HG03469 (cell line): ENCODE measurements around the gene MED31.
"Not testable (repeated sequence)": the region's sequence is repeated elsewhere in the genome, so short reads cannot be mapped to it uniquely, and the experiment has no call there.

Experiments used
- ATAC-seq: cut with Tn5 transposase; IDR thresholded peaks from one replicate; pipeline ENCODE4 v1.9.1; 2021; ENCODE audit warnings: mild to moderate bottlenecking, moderate library complexity, moderate number of reproducible peaks; ENCODE audit not compliant: unreplicated experiment

Gene MED31

DNA sequence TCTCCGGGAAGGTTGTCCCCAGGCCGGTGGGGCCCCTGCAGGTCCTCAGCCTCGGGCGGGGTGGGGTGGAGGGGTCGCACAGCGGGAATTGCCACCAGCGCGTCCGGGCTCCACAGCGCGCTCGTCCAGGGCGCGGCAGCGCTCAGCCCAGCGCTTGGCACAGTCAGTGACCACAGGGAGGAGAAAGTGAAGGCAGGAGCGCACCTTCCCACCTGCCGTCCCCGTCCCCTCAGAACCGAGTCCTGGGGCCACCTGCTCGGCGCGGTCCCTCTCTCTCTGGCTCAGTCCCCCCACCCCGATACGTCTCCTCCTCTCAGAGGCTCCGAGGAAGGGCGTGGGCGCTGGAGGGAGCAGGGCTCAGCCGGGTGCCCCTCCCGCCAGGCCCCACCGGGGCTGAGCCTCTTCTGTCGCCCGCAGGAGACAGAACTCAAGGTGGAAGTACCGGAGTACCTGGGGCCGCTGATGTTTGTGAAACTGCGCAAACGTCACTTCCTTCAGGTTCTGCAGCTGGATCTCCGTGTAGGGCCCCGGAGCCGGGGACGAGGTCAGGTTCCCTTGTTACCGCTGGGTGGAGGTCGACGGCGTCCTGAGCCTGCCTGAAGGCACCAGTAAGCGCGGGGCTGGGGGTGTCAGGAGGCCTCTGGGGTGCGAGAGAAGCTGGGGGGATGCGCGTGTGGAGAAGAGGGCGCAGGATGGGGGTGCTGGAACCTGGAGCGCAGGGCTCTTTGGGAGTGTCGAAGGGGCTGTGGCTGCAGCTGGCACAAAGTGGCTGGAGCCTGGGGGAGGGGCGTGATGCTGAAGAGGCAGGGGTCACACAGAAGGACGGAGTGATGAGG, 5.6 kb upstream of the MED31 start:
- not testable (repeated sequence) for ATAC-seq

GRCh38 chr17:6655732-6656361, 4.4 kb upstream of the MED31 start:
- ATAC-seq, result not testable (repeated sequence)

DNA sequence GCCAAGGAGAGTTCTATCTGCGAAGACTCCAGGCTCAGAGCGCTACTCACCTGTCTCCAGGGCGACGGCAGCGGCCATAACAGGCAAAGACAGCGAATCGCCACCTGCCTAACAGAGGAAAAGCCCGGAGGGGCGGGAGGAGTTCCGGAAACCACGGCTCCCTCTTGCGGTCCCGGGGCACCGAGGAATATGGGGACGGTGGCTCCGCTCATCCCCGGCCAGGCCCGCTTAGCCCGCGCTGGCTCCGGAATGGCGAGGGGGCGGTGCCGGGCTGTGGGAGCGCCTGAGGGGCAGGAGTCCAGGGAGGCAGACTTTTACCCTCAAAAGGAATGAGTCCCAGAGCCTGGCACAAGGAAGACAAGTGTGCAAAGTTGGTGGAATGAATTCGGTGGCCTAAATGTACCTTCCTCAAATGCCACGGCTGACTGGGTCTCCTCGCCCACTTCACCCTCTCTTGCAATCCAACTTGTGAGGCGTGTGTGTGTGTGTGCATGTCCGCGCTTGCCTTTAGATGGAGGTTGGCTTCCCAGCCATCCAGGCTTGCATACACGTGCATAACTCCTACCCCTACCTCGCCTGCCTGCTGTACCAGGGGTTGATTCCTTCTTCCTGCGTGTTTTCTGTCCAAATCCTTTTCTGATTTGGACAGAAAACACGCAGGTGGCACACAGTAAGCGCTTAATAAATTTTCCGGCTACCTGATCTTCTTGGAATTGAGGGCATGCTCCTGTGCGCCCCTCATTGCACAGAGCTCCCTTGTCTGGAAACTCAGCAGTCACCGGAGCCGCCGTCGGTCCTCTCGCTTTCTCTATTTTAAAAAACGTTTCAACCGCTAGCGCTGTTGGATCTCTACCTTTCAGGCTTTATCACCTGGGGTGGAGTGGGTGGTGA, 3.7 kb upstream of the MED31 start:
- ATAC-seq, result no peak

GRCh38 chr17:6651919-6652452, 581 bp upstream of the MED31 start:
- no peak for ATAC-seq

- no peak for ATAC-seq
These were observed 3.2 kb downstream of the MED31 start for GRCh38 chr17:6648181-6648580.

- no peak for ATAC-seq
These were observed 7.8 kb downstream of the MED31 start for GRCh38 chr17:6643451-6644125.

DNA sequence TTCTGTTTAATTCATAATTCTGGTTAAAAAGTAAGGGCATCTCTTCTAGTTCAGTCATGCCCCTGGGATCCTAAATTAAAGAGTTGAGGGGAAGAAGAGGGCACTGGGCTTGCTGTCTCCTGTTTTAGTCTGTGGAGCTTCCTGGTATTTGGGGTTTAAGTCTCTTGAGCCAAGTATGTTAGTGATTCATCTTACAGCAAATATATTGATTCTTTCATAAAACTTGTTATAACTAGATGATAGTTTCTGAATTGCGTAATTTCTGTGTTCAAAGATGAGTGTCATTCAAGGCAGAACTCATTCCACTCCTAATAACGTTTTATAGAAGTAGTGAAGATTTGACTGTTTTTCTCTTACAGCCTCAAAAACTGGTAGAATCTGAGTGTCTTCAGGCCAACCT, 8.8 kb downstream of the MED31 start:
- ATAC-seq, result no peak

DNA sequence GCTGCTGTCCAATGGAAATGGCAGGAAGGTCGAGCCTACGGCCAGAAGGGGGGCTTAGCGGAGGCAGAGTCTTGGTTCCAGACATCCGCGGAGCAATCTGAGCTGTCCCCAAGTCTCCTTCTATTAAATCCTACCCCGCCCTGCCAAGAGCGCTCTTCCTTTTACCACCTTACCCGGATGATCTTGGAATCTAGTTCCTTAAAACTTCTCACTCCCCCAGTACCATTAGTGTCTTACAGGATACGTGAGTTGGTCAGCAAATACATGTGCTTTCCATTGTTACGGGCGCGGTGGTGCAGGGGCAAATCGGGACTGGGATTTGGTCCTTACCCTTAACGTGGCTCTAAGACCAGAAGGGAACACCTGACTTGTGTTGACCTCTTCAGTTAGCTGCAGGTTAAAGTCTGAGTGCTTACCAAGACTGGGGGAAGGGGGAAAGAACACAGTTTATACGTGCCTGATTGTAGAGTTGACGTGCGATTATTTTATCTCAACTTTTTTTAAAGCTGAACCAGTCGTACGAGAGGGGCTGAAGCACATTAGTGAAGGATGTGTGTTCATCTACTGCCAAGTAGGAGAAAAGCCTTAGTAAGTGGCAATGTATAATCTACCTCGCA, 10.1 kb downstream of the MED31 start:
- ATAC-seq, result no peak

GRCh38 chr17:6640536-6641246, 10.7 kb downstream of the MED31 start, which contains the start of the genes KIAA0753 and TXNDC17:
Gene KIAA0753, minus strand, starts transcription at chr17:6640711. Its CDS starts 5,608 bp downstream, at chr17:6635103.
Gene TXNDC17, plus strand, starts transcription at chr17:6641060. Its CDS starts 23 bp downstream, at chr17:6641083.
- peak; percentile 76 for ATAC-seq

- no peak for ATAC-seq
These were observed 11.5 kb downstream of the MED31 start for GRCh38 chr17:6639586-6640535.

DNA sequence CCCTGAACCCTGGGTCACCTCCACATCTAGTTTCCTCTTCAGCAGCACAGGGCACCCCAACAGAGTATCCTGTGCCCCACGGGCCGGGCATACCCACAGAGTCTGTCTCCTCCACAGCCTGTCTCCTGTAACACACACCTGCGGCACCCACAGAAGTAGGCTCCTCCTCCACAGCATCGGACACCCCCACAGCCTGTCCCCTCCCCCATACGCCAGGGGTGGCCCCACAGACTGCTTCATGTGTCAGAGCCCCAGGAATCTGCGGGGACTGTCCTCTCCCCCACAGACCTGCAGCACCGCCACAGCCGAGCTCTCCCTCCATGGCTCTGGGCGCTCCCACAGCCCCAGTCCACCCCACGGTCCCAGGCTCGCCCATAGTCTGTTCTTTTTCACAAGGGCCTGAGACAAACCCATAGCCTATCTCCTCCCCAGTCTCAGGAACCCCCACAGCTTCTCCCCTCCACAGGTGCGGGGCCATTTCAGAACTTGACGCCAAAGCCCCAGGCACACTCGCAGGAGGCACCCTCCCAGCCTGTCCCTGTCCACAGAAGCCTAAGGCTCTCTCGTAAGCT, 12.3 kb downstream of the MED31 start:
- no peak for ATAC-seq

DNA sequence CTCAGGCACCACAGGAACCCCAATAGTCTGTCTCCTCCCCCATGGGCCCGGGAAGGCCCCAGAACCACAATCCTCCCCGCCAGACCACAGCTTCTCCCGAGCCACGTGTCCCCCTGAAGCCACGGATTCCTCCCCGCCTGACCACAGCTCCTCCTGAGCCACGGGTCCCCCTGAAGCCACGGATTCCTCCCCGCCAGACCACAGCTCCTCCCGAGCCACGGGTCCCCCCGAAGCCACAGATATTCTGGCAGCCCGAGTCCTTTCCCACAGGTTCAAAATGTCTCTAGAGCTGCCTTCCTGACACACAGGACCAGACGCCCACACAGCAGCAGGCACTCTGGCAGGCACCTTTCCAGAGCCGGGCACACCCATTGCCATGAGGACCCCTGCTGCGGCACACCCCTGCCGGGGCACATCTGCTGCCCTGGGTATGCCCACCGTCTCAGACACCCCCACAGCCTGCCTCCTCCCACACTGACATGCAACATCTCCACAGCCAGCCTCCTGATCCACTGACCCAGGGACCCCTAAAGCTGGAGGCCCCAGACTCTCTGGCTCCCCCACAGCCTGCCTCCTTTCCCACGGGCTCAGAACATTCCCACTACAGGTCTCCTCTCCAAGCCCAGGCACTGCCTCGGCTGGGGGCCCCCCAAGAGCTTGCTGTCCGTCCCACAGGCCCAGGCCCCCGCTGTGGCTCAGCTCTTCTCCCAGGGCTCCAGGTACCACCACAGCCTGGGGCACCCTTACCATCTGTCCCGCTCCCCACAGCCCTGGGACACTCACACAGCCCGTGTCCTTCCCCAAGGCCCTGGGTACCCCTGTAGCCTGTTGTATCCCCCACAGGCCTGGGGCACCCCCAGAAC, 13.1 kb downstream of the MED31 start:
- ATAC-seq, result no peak

DNA sequence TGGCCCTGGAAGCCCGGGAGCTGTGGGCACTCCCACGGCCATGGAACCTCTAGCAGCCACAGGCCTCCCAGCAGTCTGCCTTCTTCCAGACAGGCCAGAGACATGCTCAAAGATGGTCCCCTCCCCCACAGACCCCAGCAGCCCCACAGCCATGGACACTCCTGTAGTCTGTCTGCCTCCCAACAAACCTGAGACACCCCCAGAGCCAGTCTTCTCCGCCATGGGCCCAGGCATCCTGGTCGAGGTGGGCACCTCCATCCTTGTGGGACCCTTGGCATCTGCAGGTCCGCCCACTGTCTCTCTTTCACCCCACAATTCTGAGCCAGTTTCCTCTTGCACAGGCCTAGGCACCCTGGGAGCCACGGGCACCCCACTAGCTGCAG, 14.0 kb downstream of the MED31 start:
- no peak for ATAC-seq

GRCh38 chr17:6636616-6637457, 14.6 kb downstream of the MED31 start:
- ATAC-seq, result no peak

GRCh38 chr17:6636105-6636504, 15.3 kb downstream of the MED31 start:
- no peak for ATAC-seq

DNA sequence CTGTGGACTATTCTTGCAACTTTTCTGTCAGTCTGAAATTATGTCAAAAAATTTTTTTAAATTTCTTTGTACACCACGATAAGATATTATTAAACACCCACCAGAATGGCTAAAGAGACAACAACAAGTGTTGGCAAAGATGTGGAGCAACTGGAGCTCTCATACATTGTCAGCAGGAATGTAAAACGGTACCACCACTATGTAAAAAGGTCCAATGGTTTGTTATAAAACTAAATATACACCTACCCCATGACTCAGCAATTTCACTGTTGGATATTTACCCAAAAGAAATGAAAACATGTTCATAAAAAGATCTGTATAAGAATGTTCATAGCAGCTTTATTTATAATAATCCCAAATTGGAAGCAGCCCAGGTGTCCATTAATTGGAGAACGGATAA, 18.1 kb downstream of the MED31 start:
- no peak for ATAC-seq
